Raji (cell line): ENCODE results near the gene ABL1.

Source experiments
- POLR2A ChIP-seq: IDR thresholded peaks from 2 replicates; pipeline ENCODE4 v1.6.1; 2011; ENCODE audit warnings: low read depth, low read length, control low read depth; ENCODE audit not compliant: insufficient read depth

ABL1 gene

GRCh38 chr9:130929571-130930038 is 94.6 kb downstream of the ABL1 start:
- TF ChIP-seq POLR2A, result no peak

- TF ChIP-seq POLR2A, result no peak
Measured at GRCh38 chr9:130930132-130930803, 95.2 kb downstream of the ABL1 start.

- TF ChIP-seq POLR2A, result no peak
Measured at GRCh38 chr9:130930804-130931349, 95.8 kb downstream of the ABL1 start.

GRCh38 chr9:130931508-130932254 is 96.6 kb downstream of the ABL1 start:
- no peak for TF ChIP-seq POLR2A

- TF ChIP-seq POLR2A, result no peak
Measured at GRCh38 chr9:130932255-130933079, 97.4 kb downstream of the ABL1 start.

GRCh38 chr9:130933114-130934046 is 98.3 kb downstream of the ABL1 start:
- no peak for TF ChIP-seq POLR2A

GRCh38 chr9:130934246-130934645 is 99.2 kb downstream of the ABL1 start:
- no peak for TF ChIP-seq POLR2A

- no peak for TF ChIP-seq POLR2A
Measured at GRCh38 chr9:130934702-130935647, 99.9 kb downstream of the ABL1 start.

DNA sequence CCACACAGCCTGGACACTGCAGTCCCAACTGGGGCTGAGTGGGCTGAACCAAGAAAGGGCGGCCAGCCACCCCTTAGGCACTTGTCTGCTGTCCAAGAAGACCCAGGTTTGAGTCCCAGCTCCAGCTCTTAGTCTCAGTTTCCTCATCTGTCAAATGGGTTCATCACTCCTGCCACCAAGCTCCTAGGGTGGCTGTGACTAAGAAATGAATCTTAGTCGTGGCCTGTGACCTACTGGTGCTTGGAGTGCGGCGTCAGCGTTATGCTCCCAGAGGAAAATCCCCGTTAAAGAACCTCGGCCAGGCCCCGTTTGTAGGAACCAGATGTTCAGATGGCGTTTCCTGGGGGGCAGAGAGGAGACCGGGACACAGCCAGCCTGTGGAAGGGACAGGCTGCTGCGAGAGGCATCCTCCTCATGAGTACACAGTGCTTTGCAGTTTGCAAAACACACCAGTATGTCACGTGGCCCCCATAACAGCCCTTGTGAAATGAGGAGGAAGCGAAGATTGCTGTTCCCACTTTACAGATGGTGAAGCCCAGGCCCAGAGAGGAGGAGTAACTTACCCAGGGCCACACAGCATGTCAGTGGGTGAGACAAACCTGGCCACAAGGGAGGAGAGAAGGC is 100.7 kb downstream of the ABL1 start:
- TF ChIP-seq POLR2A, result no peak

- no peak for TF ChIP-seq POLR2A
Measured at GRCh38 chr9:130936285-130937117, 101.4 kb downstream of the ABL1 start.
